Measurements from ENCODE around the gene IGFBP7.

IGFBP7 gene

DNA sequence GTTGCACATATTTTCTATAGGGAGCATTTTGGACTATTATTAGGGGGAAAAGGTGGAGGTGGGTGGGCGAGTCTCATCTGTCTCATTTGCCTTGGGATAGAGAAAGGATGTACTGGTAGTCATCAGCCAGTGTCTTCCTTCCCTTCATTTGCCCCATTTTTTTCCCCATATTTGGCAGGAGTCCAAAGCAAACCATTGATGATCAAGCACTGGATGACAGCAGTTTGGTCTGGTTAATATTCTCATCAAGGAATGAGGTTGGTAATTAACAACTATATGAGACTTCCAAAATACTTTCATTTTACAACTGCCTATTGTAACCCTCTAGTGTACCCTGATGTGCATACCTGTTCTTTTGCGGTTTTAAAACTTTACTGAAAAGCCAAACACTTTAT is 22.6 kb upstream of the IGFBP7 start:
- 76 to 77% methylated on average over 2 of the region's 2 CpGs for WGBS, 2 experiments
- H3K27ac ChIP-seq (ENCODE audit: insufficient read depth, low read depth, low read length, poor library complexity, severe bottlenecking): no peak overlapping the region
- no peaks in the 10 kb centered on the region for H3K27me3 ChIP-seq (ENCODE audit: control insufficient read depth, insufficient read depth, low read length, poor library complexity, severe bottlenecking)

DNA sequence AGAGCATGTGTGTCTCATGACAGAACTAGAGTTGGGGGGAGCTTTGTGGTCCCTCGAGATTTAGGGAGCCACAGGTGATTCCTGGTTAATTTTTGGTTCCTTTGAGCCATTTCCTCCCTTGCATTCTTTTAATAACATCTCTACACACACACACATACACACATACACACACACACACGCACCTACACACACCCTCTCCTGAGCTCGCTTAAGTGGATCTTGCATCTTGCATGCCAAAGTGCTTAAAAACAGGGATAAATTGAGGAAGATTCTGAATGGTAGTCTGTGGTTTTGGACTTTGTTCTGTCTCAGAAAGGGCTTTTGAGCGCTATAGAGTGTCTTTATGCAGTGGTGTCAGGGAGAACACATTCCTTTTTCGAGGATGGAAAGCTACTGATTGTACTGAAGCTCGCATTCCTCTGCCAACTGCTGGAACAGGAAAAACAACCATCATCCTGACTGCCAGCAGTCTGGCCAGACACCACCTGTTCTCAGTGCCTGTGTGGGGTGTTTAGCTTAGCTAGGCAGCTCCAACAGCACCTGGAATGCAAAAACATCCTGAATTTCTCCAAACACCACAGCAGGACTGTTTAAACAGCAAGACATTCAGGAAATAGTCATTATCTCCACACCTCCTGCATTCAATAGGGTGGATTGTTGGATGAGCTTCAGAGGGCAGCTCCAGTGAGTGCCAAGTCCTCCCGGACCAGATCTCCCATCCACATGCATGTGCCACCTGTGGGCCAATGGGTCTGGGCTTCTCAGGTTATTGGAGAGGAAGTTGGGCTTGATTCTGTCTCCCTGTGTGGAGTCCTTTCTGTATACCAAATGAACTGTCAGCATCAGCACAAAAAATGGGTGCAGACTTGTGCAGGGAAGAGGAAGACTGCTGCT is 21.9 kb upstream of the IGFBP7 start:
- WGBS, 2 experiments: 83 to 87% methylated on average over 7 of the region's 7 CpGs
- Histone ChIP-seq H3K4me1 (ENCODE audit: control insufficient read depth, insufficient read depth, low read length) (no peaks in the 10 kb centered on the region), H3K27ac (ENCODE audit: insufficient read depth, low read depth, low read length, poor library complexity, severe bottlenecking) (no peak overlapping the region), H3K36me3 (ENCODE audit: control insufficient read depth, insufficient read depth, low read length) (no peaks in the 10 kb centered on the region), H3K27me3 (ENCODE audit: control insufficient read depth, insufficient read depth, low read length, poor library complexity, severe bottlenecking) (no peaks in the 10 kb centered on the region), H3K4me3 (ENCODE audit: insufficient read depth, low read depth, low read length) (no peak overlapping the region), H3K9me3 (ENCODE audit: control insufficient read depth, low read length) (no peaks in the 10 kb centered on the region)

More for the DNA sequence above, 22.6 kb upstream of the IGFBP7 start:
- H3K9me3 ChIP-seq (ENCODE audit: control insufficient read depth, low read length): no peaks in the 10 kb centered on the region
- H3K4me1 ChIP-seq (ENCODE audit: control insufficient read depth, insufficient read depth, low read length): no peaks in the 10 kb centered on the region
- no peaks in the 10 kb centered on the region for H3K36me3 ChIP-seq (ENCODE audit: control insufficient read depth, insufficient read depth, low read length)
- no peak overlapping the region for H3K4me3 ChIP-seq (ENCODE audit: insufficient read depth, low read depth, low read length)

DNA sequence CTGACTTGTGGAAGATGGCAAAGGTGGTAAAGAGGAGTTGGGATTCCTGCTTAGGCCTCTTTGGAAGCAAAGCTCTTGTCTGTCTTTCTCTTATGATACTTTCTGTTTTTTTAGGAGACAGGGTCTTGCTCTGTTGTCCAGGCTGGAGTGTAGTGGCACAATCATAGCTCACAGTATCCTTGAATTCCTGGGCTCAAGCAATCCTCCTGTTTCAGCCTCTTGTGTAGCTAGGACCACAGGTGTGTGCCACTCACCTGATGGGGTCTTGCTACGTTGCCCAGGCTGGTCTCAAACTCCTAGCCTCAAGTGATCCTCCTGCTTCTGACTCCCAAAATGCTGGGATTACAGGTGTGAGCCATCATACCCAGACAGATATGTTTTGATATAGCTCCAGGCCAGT is 19.3 kb upstream of the IGFBP7 start:
- H3K4me1 ChIP-seq (ENCODE audit: control insufficient read depth, insufficient read depth, low read length): no peaks in the 10 kb centered on the region
- WGBS, 2 experiments: 94 to 100% methylated on average over 1 of the region's 1 CpG

DNA sequence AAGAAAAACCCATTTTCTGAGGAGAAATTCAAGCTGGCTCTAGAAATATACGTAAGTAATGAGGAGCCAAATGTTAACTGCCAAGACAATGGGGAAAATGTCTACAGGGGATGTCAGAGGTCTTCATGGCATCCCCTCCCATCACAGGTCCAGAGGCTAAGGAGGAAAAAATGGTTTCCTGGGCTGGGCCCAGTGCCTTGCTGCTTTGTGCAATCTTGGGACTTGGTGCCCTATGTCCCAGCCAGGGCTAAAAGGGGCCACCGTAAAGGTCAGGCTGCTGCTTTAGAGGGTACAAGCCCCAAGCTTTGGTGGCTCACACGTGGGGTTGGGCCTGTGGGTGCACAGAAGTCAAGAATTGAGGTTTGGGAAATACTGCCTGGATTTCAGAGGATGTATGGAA is 17.2 kb upstream of the IGFBP7 start:
- Histone ChIP-seq H3K4me1 (ENCODE audit: control insufficient read depth, insufficient read depth, low read length) (no peaks in the 10 kb centered on the region), H3K9me3 (ENCODE audit: control insufficient read depth, low read length) (no peaks in the 10 kb centered on the region), H3K27ac (ENCODE audit: insufficient read depth, low read depth, low read length, poor library complexity, severe bottlenecking) (no peak overlapping the region), H3K27me3 (ENCODE audit: control insufficient read depth, insufficient read depth, low read length, poor library complexity, severe bottlenecking) (no peaks in the 10 kb centered on the region), H3K4me3 (ENCODE audit: insufficient read depth, low read depth, low read length) (no peak overlapping the region), H3K36me3 (ENCODE audit: control insufficient read depth, insufficient read depth, low read length) (no peaks in the 10 kb centered on the region)
- WGBS, 2 experiments: 73 to 80% methylated on average over 3 of the region's 3 CpGs

More for the DNA sequence above, 19.3 kb upstream of the IGFBP7 start:
- H3K9me3 ChIP-seq (ENCODE audit: control insufficient read depth, low read length): no peaks in the 10 kb centered on the region
- no peaks in the 10 kb centered on the region for H3K36me3 ChIP-seq (ENCODE audit: control insufficient read depth, insufficient read depth, low read length)
- no peak overlapping the region for H3K4me3 ChIP-seq (ENCODE audit: insufficient read depth, low read depth, low read length)
- H3K27me3 ChIP-seq (ENCODE audit: control insufficient read depth, insufficient read depth, low read length, poor library complexity, severe bottlenecking): no peaks in the 10 kb centered on the region
- no peak overlapping the region for H3K27ac ChIP-seq (ENCODE audit: insufficient read depth, low read depth, low read length, poor library complexity, severe bottlenecking)

DNA sequence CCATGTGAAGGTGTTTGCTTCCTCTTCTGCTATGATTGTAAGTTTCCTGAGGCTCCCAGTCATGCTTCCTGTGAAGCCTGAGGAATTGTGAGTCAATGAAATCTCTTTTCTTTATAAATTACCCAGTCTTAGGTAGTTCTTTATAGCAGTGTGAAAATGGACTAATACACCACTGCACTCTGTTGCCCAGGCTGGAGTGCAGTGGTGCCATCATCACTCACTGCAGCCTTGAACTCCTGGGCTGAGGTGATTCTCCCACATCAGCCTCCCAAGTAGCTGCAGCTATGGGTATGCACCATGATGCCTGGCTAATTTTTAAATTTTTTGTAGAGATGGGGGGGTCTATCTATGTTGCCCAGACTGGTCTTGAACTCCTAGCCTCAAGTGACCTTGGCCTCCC is 15.8 kb upstream of the IGFBP7 start:
- H3K4me3 ChIP-seq (ENCODE audit: insufficient read depth, low read depth, low read length): no peak overlapping the region
- H3K27ac ChIP-seq (ENCODE audit: insufficient read depth, low read depth, low read length, poor library complexity, severe bottlenecking): no peak overlapping the region
- no peaks in the 10 kb centered on the region for H3K27me3 ChIP-seq (ENCODE audit: control insufficient read depth, insufficient read depth, low read length, poor library complexity, severe bottlenecking)
- H3K4me1 ChIP-seq (ENCODE audit: control insufficient read depth, insufficient read depth, low read length): no peaks in the 10 kb centered on the region
- no peaks in the 10 kb centered on the region for H3K9me3 ChIP-seq (ENCODE audit: control insufficient read depth, low read length)
- H3K36me3 ChIP-seq (ENCODE audit: control insufficient read depth, insufficient read depth, low read length): no peaks in the 10 kb centered on the region

DNA sequence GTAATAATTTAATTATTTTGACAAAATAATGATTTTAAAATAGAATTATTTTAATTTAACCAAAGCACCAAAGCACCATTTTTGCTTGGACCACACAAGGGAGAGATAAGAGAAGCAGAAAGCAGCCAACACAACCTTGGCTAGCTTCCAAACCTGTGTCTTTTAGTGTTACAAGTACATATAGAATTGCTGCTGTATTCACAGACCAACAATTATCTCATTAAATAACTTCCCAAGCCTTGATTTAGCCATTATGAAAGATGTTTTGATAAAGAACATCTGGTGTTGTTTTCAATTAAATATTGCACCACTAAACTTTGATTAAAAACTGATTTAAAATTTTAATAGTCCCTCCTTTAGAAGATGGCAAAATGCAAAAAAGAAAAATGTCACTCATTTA is 14.0 kb upstream of the IGFBP7 start:
- no peak overlapping the region for H3K27ac ChIP-seq (ENCODE audit: insufficient read depth, low read depth, low read length, poor library complexity, severe bottlenecking)
- no peak overlapping the region for H3K4me3 ChIP-seq (ENCODE audit: insufficient read depth, low read depth, low read length)
- H3K9me3 ChIP-seq (ENCODE audit: control insufficient read depth, low read length): no peaks in the 10 kb centered on the region
- H3K36me3 ChIP-seq (ENCODE audit: control insufficient read depth, insufficient read depth, low read length): no peaks in the 10 kb centered on the region
- H3K4me1 ChIP-seq (ENCODE audit: control insufficient read depth, insufficient read depth, low read length): no peaks in the 10 kb centered on the region
- no peaks in the 10 kb centered on the region for H3K27me3 ChIP-seq (ENCODE audit: control insufficient read depth, insufficient read depth, low read length, poor library complexity, severe bottlenecking)

DNA sequence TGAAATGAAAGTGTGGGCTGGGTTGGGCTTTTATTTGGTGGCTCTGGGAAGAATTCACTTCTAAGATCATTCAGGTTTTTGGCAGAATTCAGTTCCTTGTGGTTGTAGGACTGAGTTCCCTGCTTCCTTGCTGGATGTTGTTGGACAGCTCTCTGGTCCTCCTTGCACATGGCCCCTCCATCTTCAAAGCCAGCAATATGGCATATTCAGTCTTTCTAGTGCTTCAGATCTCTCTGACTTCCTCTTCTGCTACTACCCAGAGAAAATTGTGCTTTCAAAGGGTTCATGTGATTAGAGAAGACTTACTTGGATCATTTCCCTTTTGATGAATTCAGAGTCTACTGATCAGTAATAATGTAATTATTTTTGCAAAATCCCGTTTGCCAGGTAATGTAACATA is 12.8 kb upstream of the IGFBP7 start:
- Histone ChIP-seq H3K4me3 (ENCODE audit: insufficient read depth, low read depth, low read length) (no peak overlapping the region), H3K27me3 (ENCODE audit: control insufficient read depth, insufficient read depth, low read length, poor library complexity, severe bottlenecking) (no peaks in the 10 kb centered on the region), H3K4me1 (ENCODE audit: control insufficient read depth, insufficient read depth, low read length) (no peaks in the 10 kb centered on the region), H3K27ac (ENCODE audit: insufficient read depth, low read depth, low read length, poor library complexity, severe bottlenecking) (no peak overlapping the region), H3K9me3 (ENCODE audit: control insufficient read depth, low read length) (no peaks in the 10 kb centered on the region), H3K36me3 (ENCODE audit: control insufficient read depth, insufficient read depth, low read length) (no peaks in the 10 kb centered on the region)
- 77 to 88% methylated on average over 1 of the region's 1 CpG for WGBS, 2 experiments

DNA sequence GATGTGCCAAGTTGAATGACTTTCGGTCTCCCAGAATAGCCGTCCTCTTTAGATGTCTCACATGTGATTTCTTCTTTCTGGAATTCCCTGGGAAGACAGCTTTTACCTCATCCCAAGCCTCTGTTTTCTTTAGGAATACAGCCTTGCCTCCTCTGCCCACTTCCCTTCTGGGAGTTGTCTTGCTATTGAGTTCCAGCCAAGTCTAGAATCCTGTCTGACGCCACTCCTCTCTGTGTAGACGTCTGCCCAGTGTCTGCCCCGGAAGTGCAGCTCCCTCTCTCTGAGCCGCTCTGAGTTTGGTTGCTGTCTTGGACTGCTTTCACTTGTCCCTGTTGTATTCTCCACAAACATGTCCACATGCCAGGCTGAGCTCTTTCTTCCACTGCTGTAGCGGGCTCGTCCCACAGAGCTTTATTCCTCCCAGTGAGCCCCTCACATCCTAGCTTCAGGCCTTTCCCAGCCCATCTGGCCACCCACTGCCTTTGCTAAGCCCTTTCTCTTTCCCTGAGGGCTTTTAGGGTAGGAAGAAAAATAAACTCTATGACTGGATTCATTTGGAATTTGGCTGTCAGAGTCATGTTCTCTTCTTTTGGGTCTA is 9.0 kb upstream of the IGFBP7 start:
- H3K4me1 ChIP-seq (ENCODE audit: control insufficient read depth, insufficient read depth, low read length): no peaks in the 10 kb centered on the region
- H3K9me3 ChIP-seq (ENCODE audit: control insufficient read depth, low read length): no peaks in the 10 kb centered on the region
- H3K27ac ChIP-seq (ENCODE audit: insufficient read depth, low read depth, low read length, poor library complexity, severe bottlenecking): no peak overlapping the region
- WGBS, 2 experiments: 78 to 82% methylated on average over 8 of the region's 8 CpGs
- no peaks in the 10 kb centered on the region for H3K27me3 ChIP-seq (ENCODE audit: control insufficient read depth, insufficient read depth, low read length, poor library complexity, severe bottlenecking)
- H3K4me3 ChIP-seq (ENCODE audit: insufficient read depth, low read depth, low read length): no peak overlapping the region
- H3K36me3 ChIP-seq (ENCODE audit: control insufficient read depth, insufficient read depth, low read length): no peaks in the 10 kb centered on the region

DNA sequence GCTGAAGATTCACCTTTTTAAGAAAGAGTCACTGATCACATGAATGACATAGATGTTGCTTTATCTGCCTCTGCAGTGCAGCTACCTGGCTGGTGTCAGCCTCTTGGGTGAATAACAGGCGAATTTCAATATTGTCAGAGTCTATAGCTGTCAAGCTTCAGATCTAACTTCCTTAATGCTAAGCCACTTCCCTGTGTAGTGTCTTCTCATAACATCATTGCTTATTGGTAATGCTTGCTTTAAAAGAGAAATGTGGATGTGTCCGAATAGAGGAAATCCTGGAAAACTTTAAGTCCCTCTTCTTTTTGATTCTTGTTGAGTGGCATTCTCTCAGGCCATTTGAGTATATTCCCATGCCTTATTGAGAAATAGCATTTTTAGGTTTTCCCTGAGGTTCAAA is 7.3 kb upstream of the IGFBP7 start:
- H3K27ac ChIP-seq (ENCODE audit: insufficient read depth, low read depth, low read length, poor library complexity, severe bottlenecking): no peak overlapping the region
- no peaks in the 10 kb centered on the region for H3K27me3 ChIP-seq (ENCODE audit: control insufficient read depth, insufficient read depth, low read length, poor library complexity, severe bottlenecking)
- H3K4me3 ChIP-seq (ENCODE audit: insufficient read depth, low read depth, low read length): no peak overlapping the region
- H3K36me3 ChIP-seq (ENCODE audit: control insufficient read depth, insufficient read depth, low read length): no peaks in the 10 kb centered on the region
- no peaks in the 10 kb centered on the region for H3K9me3 ChIP-seq (ENCODE audit: control insufficient read depth, low read length)
- no peaks in the 10 kb centered on the region for H3K4me1 ChIP-seq (ENCODE audit: control insufficient read depth, insufficient read depth, low read length)
- WGBS, 2 experiments: 93 to 95% methylated on average over 2 of the region's 2 CpGs

DNA sequence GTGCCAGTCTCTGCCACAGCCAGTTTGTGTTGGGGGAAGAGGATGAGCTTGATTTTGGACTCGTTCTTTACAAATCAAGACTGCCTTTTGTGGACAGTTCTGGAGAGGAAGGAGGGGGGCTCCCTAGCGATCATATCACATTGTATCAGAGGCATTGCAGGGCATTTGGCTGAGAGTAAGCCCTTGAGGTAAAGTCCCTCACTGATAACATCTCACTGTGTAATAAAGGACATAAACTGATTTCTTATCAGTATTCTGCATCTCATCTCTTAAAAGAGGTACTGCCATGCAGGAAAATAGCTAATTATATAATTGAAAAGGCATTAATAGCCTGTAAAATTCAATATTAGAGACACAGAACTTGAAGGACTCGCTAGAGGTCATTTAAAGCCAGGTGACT is 6.1 kb upstream of the IGFBP7 start:
- Histone ChIP-seq H3K27me3 (ENCODE audit: control insufficient read depth, insufficient read depth, low read length, poor library complexity, severe bottlenecking) (no peaks in the 10 kb centered on the region), H3K4me1 (ENCODE audit: control insufficient read depth, insufficient read depth, low read length) (peaks cover 3% of the 10 kb centered on the region), H3K36me3 (ENCODE audit: control insufficient read depth, insufficient read depth, low read length) (no peaks in the 10 kb centered on the region), H3K27ac (ENCODE audit: insufficient read depth, low read depth, low read length, poor library complexity, severe bottlenecking) (no peak overlapping the region), H3K4me3 (ENCODE audit: insufficient read depth, low read depth, low read length) (no peak overlapping the region), H3K9me3 (ENCODE audit: control insufficient read depth, low read length) (no peaks in the 10 kb centered on the region)
- WGBS, 2 experiments: 93 to 94% methylated on average over 3 of the region's 3 CpGs
